ENCODE data around the gene USP36. TPM values are rescaled to one million over a fixed set of nuclear protein-coding genes. Genes with fewer than 3 reads are reported as not detected.

USP36 gene
- total RNA-seq, 2 experiments from 2014 or later, result 87.8 to 94.3 TPM

- Mint-ChIP-seq H3K27me3 (no peaks in the 10 kb centered on the region), H3K9me3 (no peaks in the 10 kb centered on the region), H3K4me3 (no peak overlapping the region), H3K27ac (peak overlapping the region; percentile 2), H3K4me1 (peaks cover 19% of the 10 kb centered on the region), H3K36me3 (peaks cover 43% of the 10 kb centered on the region)
- no peak for DNase-seq
- POLR2A ChIA-PET, result no interaction called here
- ATAC-seq (ENCODE audit: low read depth), result no peak
Observed at GRCh38 chr17:78824240-78824639, 16.4 kb downstream of the USP36 start.

DNA sequence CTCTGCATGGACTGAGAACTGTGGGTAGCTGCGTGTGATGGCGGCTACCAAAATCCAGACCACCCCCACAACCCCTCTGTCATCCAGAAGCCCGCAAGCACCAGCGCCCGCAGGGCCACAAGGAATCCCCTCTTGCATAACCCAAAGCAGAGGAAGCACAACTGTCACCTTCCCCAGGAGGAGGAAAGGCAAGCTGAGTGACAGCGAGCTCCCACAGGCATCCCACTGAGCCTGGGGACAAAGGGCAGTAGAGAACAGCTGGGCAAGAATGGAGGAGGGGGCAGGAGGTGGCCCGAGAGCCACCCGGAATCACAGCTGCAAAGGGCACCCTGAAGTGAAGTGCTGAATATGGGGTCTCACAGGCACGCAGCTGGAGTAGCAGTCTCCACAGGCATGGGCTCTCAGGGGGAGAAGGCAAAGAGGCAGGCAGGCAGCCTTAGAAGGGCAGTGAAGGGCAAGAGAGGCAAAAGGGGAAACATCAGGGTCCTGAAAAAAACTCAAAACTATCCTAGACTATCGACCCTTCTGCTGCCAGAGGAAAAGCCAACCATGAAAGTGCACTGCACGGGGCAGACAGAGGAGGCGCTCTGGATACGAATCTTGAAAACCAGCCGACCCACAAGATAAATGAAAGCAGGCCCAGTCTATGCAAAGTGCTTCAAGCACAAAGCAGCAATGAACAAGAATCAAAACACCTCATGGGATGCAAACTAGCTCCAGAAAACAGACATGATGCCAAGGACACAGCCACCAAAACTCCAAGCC lies 17.1 kb downstream of the USP36 start:
- ATAC-seq (ENCODE audit: low read depth), result no peak
- no peaks in the 10 kb centered on the region for H3K27me3 Mint-ChIP-seq
- peaks cover 49% of the 10 kb centered on the region for H3K36me3 Mint-ChIP-seq
- no peak overlapping the region for H3K4me3 Mint-ChIP-seq
- peaks cover 27% of the 10 kb centered on the region for H3K4me1 Mint-ChIP-seq
- no peaks in the 10 kb centered on the region for H3K9me3 Mint-ChIP-seq
- peak overlapping the region; percentile 31 for H3K27ac Mint-ChIP-seq
- POLR2A ChIA-PET, result interaction anchor here (0.5 to 1.3 kb wide), 2 partner anchors 18 to 72 kb away, joined by 3 to 4 read pairs; no protein-coding TSS in a partner anchor
- no peak for DNase-seq

DNA sequence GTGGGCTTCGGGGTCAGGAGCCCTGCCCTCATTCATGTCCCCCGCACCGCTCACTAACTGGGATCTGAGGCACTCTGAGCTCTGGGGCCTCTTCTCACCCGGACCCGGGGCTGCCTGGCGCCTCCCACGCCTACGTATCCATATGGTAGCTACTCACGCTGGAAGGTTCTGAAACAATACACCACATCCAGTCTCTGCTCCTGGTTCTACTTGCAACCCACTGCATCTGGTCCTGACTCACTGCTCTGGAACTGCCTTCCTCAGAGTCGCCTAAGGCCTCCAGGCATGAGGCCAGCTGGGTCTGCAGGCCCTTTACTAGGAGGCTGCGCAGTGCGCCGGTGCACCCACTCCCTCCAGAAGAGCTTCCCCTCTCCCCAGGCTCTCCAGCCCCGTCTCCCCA lies 18.1 kb downstream of the USP36 start:
- Mint-ChIP-seq H3K4me1 (peaks cover 28% of the 10 kb centered on the region), H3K36me3 (peaks cover 42% of the 10 kb centered on the region), H3K4me3 (no peak overlapping the region), H3K27me3 (no peaks in the 10 kb centered on the region), H3K27ac (peak overlapping the region; percentile 31), H3K9me3 (no peaks in the 10 kb centered on the region)
- ATAC-seq (ENCODE audit: low read depth) (no peak), DNase-seq (no peak)
- POLR2A ChIA-PET, result interaction anchor here (0.6 to 1.3 kb wide), 3 partner anchors 9 to 19 kb away, joined by 3 to 4 read pairs (median 3); no protein-coding TSS in a partner anchor

DNA sequence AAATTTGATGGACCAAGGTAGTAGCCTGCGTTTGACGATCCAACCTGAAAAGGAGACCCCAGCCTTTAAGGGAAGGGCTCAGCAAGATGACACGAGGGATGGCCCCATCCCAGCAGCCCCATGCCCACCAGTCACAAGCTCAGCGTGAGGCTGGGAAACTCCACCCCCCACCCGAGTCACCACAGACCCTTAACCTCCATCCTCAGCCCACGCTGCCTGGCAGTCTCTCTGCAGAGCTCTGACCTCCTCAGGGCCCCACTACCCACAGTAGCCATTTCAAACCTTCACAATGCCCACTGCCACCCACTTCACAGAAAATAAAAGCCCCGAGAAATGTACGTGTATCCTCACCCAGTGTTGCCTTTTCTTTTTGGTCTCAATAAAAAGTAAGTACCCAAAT lies 18.7 kb downstream of the USP36 start:
- H3K9me3 Mint-ChIP-seq, result no peaks in the 10 kb centered on the region
- ATAC-seq (ENCODE audit: low read depth) (no peak), DNase-seq (no peak)
- peak overlapping the region; percentile 15 for H3K27ac Mint-ChIP-seq
- H3K4me1 Mint-ChIP-seq, result peaks cover 34% of the 10 kb centered on the region
- peaks cover 42% of the 10 kb centered on the region for H3K36me3 Mint-ChIP-seq
- no peak overlapping the region for H3K4me3 Mint-ChIP-seq
- POLR2A ChIA-PET, result interaction anchor here (0.6 to 0.7 kb wide), 2 partner anchors 9 to 12 kb away, joined by 3 read pairs; no protein-coding TSS in a partner anchor
- H3K27me3 Mint-ChIP-seq, result no peaks in the 10 kb centered on the region

DNA sequence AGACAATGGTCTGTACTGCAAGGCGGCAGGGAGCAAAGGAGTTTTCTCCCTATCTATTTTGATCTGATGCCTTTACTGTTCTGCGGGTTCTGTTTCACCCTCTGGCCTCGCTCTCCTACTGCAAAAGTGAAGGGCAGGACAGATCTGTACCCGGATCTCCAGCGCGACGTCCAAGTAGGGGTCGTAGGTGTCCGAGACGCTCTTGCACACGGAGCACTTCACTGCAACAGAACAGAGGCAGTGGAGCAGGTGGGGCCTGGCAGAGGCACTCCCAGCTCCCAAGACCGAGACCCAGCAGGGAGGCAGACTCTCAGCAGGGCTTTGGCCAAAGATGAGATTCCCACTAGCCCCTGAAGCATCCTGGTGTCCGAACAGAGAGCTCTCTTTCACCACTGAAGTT lies 19.8 kb downstream of the USP36 start:
- no peak for ATAC-seq (ENCODE audit: low read depth)
- H3K4me3 Mint-ChIP-seq, result no peak overlapping the region

GRCh38 chr17:78819806-78820792 lies 20.5 kb downstream of the USP36 start:
- H3K27me3 Mint-ChIP-seq, result no peaks in the 10 kb centered on the region
- ATAC-seq (ENCODE audit: low read depth) (no peak), DNase-seq (no peak)
- no peaks in the 10 kb centered on the region for H3K9me3 Mint-ChIP-seq
- POLR2A ChIA-PET, result interaction anchor here (0.6 to 2.8 kb wide), 7 partner anchors 11 to 43 kb away, joined by 3 to 16 read pairs (median 3); partner anchors contain the start of gene USP36
- H3K4me1 Mint-ChIP-seq, result peaks cover 34% of the 10 kb centered on the region
- H3K4me3 Mint-ChIP-seq, result peak overlapping the region; percentile 78
- peak overlapping the region; percentile 92 for H3K27ac Mint-ChIP-seq
- peaks cover 39% of the 10 kb centered on the region for H3K36me3 Mint-ChIP-seq

More for the DNA sequence above, 19.8 kb downstream of the USP36 start:
- peaks cover 42% of the 10 kb centered on the region for H3K36me3 Mint-ChIP-seq
- no peaks in the 10 kb centered on the region for H3K9me3 Mint-ChIP-seq
- DNase-seq, result no peak
- POLR2A ChIA-PET, result interaction anchor here (0.6 to 1.0 kb wide), 2 partner anchors 11 to 40 kb away, joined by 3 read pairs; no protein-coding TSS in a partner anchor
- peak overlapping the region; percentile 30 for H3K27ac Mint-ChIP-seq
- peaks cover 38% of the 10 kb centered on the region for H3K4me1 Mint-ChIP-seq
- H3K27me3 Mint-ChIP-seq, result no peaks in the 10 kb centered on the region

- peaks cover 31% of the 10 kb centered on the region for H3K4me1 Mint-ChIP-seq
- peak overlapping the region; percentile 92 for H3K27ac Mint-ChIP-seq
- no peaks in the 10 kb centered on the region for H3K9me3 Mint-ChIP-seq
- peak overlapping the region; percentile 78 for H3K4me3 Mint-ChIP-seq
- POLR2A ChIA-PET, result interaction anchor here (0.7 to 2.8 kb wide), 7 partner anchors 16 to 44 kb away, joined by 3 to 16 read pairs (median 4); partner anchors contain the start of gene USP36
- H3K27me3 Mint-ChIP-seq, result no peaks in the 10 kb centered on the region
- ATAC-seq (ENCODE audit: low read depth), result no peak
- DNase-seq, result no peak
- H3K36me3 Mint-ChIP-seq, result peaks cover 36% of the 10 kb centered on the region
Observed at GRCh38 chr17:78819402-78819801, 21.2 kb downstream of the USP36 start.

DNA sequence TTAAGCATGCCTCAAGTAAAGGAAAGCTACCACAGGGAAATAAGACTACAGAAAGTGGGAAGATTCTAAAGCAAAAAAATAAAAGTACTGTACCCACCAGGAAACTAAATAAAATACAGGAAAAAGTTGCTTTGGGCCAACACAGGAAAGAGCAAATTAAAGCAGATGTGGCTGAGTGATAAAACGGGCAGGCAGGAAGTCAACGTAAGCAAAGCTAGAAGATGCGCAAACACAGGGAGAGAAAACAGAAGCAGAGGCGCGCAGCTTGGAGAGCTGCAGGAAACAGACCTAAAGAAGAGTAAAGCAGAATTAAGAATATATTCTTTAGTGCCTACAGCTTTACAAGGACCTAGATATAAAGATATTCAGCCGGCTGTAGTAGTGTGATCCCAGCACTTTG lies 21.7 kb downstream of the USP36 start:
- H3K4me3 Mint-ChIP-seq, result peak overlapping the region; percentile 78
- H3K9me3 Mint-ChIP-seq, result no peaks in the 10 kb centered on the region
- H3K4me1 Mint-ChIP-seq, result peaks cover 31% of the 10 kb centered on the region
- H3K27me3 Mint-ChIP-seq, result no peaks in the 10 kb centered on the region
- peaks cover 32% of the 10 kb centered on the region for H3K36me3 Mint-ChIP-seq
- DNase-seq (no peak), ATAC-seq (ENCODE audit: low read depth) (peak; percentile 72)
- H3K27ac Mint-ChIP-seq, result peak overlapping the region; percentile 92
- POLR2A ChIA-PET, result interaction anchor here (0.7 to 2.8 kb wide), 7 partner anchors 16 to 43 kb away, joined by 3 to 16 read pairs (median 4); partner anchors contain the start of gene USP36

- DNase-seq (no peak), ATAC-seq (ENCODE audit: low read depth) (no peak)
- H3K36me3 Mint-ChIP-seq, result peaks cover 27% of the 10 kb centered on the region
- POLR2A ChIA-PET, result interaction anchor here (0.9 to 2.8 kb wide), 4 partner anchors 17 to 38 kb away, joined by 3 to 16 read pairs (median 8); partner anchors contain the start of gene USP36
- H3K9me3 Mint-ChIP-seq, result no peaks in the 10 kb centered on the region
- H3K27me3 Mint-ChIP-seq, result no peaks in the 10 kb centered on the region
- H3K4me3 Mint-ChIP-seq, result peak overlapping the region; percentile 78
- peak overlapping the region; percentile 92 for H3K27ac Mint-ChIP-seq
- peaks cover 31% of the 10 kb centered on the region for H3K4me1 Mint-ChIP-seq
Observed at GRCh38 chr17:78818152-78818846, 22.3 kb downstream of the USP36 start.

- POLR2A ChIA-PET, result interaction anchor here (0.5 to 1.0 kb wide), 2 partner anchors 13 to 39 kb away, joined by 3 to 4 read pairs; no protein-coding TSS in a partner anchor
- Mint-ChIP-seq H3K27me3 (no peaks in the 10 kb centered on the region), H3K27ac (peak overlapping the region; percentile 92), H3K36me3 (peaks cover 25% of the 10 kb centered on the region), H3K4me1 (peaks cover 31% of the 10 kb centered on the region), H3K9me3 (no peaks in the 10 kb centered on the region), H3K4me3 (peak overlapping the region; percentile 48)
- ATAC-seq (ENCODE audit: low read depth) (peak; percentile 84), DNase-seq (no peak)
Observed at GRCh38 chr17:78817123-78817522, 23.5 kb downstream of the USP36 start.

DNA sequence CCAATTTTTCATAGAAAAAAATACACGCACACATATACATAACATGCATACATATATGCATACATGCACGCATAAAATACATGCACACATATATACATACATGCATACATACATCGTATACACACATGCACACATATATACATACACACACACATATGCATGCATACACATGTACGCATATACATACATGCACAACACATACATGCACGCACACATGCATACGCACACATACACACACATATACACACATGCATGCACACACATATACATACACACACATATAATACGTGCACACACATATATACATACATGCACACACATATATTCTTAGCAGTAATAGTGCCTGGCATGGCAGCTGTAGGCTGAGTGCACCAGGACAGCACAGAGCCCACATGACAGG lies 24.9 kb downstream of the USP36 start:
- no peak for ATAC-seq (ENCODE audit: low read depth)
- Mint-ChIP-seq H3K4me1 (peaks cover 31% of the 10 kb centered on the region), H3K36me3 (peaks cover 28% of the 10 kb centered on the region), H3K9me3 (no peaks in the 10 kb centered on the region), H3K4me3 (no peak overlapping the region), H3K27me3 (no peaks in the 10 kb centered on the region), H3K27ac (no peak overlapping the region)
- POLR2A ChIA-PET, result no interaction called here
- DNase-seq, result no peak

DNA sequence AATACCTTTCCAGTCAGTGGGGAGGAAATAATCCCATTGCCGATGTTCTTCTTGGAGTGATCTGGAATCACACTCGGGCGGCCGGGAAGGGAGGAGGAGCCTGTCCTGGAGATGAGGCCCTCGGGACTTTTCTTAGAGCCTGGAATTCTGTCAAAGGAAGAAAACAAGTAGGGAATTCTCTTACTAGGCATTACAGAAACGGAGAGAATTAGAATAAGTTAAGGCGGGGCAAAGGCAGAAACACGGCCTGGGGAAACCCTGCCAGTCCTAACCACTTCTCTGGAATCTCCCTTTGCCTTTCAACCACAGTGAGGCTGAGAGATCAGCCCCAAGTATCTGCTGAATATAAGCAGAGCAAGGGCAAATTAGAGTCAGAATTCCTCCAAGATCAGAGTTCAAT lies 27.8 kb downstream of the USP36 start:
- Mint-ChIP-seq H3K27me3 (no peaks in the 10 kb centered on the region), H3K9me3 (no peaks in the 10 kb centered on the region), H3K27ac (no peak overlapping the region), H3K4me3 (no peak overlapping the region), H3K36me3 (peaks cover 26% of the 10 kb centered on the region), H3K4me1 (peaks cover 12% of the 10 kb centered on the region)
- POLR2A ChIA-PET, result no interaction called here
- DNase-seq, result no peak
- ATAC-seq (ENCODE audit: low read depth), result no peak

Data from activated naive CD8-positive, alpha-beta T cell treated with anti-CD3 and anti-CD28 coated beads, Interleukin-2, amount 10 ng/mL, durations not matched to agents 7 days and 5 days (primary cell).